H1 (cell line): ENCODE data around the gene SKP2. TPM values are rescaled to one million over a fixed set of nuclear protein-coding genes. Genes with fewer than 3 reads are reported as not detected.

Experiments
- CHD2 ChIP-seq: IDR thresholded peaks from 2 replicates; pipeline ENCODE4 v1.6.1; 2012; ENCODE audit warnings: low read length, improper control_type of control experiment
- GABPA ChIP-seq: IDR thresholded peaks from 2 replicates; pipeline ENCODE4 v1.6.1; 2011; ENCODE audit warnings: mild to moderate bottlenecking, low read length, moderate library complexity, borderline replicate concordance; ENCODE audit not compliant: insufficient read depth
- HDAC6 ChIP-seq: IDR thresholded peaks from one replicate; pipeline ENCODE4 v1.7.1; 2012; ENCODE audit warnings: low read depth, mild to moderate bottlenecking, inconsistent platforms, low read length, moderate library complexity
- POLR2AphosphoS5 ChIP-seq: IDR thresholded peaks from 2 replicates; pipeline ENCODE4 v1.6.1; 2011; ENCODE audit warnings: low read depth, low read length
- SIRT6 ChIP-seq: IDR thresholded peaks from one replicate; pipeline ENCODE4 v1.7.1; 2012; ENCODE audit warnings: low read length, inconsistent platforms
- USF2 ChIP-seq: IDR thresholded peaks from 2 replicates; pipeline ENCODE4 v1.6.1; 2011; ENCODE audit warnings: low read length, improper control_type of control experiment
- polyA plus RNA-seq, 7 experiments: library from polyadenylated mRNA; depleted of rRNA in 3 of 7; stranded (reverse) in 5 of 7; unstranded in 2 of 7; fragments of >200 nt in 5 of 7; fragments of 200-250 nt in 2 of 7; gene quantifications; 1 replicate in 5 of 7; 2 replicates in 1 of 7; 4 replicates in 1 of 7; pipeline versions ENCODE4 v1.2.1 to v1.2.3, GENCODE V29; 2011 to 2013; ENCODE audit warnings: missing spikeins in 2 of 7, mixed read lengths in 2 of 7
- total RNA-seq: library from RNA; stranded (reverse); fragmentation: NEBNext Ultra II Directional; extraction: Animal tissue kit (Norgen Biotek cat#: 25700); gene quantifications from 2 replicates; pipeline ENCODE4 v1.2.1, GENCODE V29; 2021

Gene SKP2
- total and polyA plus RNA-seq, 2 of the 8 experiments (the other 6 are each of a cell fraction or from before 2014, with no cell fraction given), result 49.9 to 104 TPM

- TF ChIP-seq HDAC6 (no peak), POLR2AphosphoS5 (no peak), USF2 (no peak), SIRT6 (no peak), CHD2 (no peak), GABPA (no peak)
Measured at GRCh38 chr5:36227046-36227445, 75.1 kb downstream of the SKP2 start (continued).
